Measurements from ENCODE around the gene SIX2.

DNA sequence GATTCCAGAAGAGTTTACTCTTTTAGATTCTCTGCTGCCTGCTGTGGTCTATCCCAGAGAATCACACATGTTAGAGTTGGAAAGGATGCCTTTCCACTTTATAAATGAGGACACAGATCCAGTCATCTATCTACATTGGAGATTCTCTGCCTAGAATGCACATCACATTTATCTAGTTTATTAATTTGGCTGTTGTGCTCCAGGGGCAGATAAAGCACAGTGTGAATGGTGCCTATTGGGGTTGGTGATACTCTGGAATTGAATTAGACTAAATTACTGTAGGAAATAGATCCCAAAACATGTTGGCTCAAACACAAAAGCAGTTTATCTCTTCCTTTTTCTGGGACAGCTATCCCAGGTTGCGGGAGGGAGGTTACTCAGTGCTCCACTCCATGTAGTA, 14.9 kb downstream of the SIX2 start:
- TF ChIP-seq BRCA1 (IDR thresholded peaks at IDR 0.05; ENCODE audit: low read depth, low read length): no peak
- TF ChIP-seq, protein P1, sequence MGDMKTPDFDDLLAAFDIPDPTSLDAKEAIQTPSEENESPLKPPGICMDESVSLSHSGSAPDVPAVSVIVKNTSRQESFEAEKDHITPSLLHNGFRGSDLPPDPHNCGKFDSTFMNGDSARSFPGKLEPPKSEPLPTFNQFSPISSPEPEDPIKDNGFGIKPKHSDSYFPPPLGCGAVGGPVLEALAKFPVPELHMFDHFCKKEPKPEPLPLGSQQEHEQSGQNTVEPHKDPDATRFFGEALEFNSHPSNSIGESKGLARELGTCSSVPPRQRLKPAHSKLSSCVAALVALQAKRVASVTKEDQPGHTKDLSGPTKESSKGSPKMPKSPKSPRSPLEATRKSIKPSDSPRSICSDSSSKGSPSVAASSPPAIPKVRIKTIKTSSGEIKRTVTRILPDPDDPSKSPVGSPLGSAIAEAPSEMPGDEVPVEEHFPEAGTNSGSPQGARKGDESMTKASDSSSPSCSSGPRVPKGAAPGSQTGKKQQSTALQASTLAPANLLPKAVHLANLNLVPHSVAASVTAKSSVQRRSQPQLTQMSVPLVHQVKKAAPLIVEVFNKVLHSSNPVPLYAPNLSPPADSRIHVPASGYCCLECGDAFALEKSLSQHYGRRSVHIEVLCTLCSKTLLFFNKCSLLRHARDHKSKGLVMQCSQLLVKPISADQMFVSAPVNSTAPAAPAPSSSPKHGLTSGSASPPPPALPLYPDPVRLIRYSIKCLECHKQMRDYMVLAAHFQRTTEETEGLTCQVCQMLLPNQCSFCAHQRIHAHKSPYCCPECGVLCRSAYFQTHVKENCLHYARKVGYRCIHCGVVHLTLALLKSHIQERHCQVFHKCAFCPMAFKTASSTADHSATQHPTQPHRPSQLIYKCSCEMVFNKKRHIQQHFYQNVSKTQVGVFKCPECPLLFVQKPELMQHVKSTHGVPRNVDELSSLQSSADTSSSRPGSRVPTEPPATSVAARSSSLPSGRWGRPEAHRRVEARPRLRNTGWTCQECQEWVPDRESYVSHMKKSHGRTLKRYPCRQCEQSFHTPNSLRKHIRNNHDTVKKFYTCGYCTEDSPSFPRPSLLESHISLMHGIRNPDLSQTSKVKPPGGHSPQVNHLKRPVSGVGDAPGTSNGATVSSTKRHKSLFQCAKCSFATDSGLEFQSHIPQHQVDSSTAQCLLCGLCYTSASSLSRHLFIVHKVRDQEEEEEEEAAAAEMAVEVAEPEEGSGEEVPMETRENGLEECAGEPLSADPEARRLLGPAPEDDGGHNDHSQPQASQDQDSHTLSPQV (IDR thresholded peaks at IDR 0.05): no peak
- TF ChIP-seq, protein P2, sequence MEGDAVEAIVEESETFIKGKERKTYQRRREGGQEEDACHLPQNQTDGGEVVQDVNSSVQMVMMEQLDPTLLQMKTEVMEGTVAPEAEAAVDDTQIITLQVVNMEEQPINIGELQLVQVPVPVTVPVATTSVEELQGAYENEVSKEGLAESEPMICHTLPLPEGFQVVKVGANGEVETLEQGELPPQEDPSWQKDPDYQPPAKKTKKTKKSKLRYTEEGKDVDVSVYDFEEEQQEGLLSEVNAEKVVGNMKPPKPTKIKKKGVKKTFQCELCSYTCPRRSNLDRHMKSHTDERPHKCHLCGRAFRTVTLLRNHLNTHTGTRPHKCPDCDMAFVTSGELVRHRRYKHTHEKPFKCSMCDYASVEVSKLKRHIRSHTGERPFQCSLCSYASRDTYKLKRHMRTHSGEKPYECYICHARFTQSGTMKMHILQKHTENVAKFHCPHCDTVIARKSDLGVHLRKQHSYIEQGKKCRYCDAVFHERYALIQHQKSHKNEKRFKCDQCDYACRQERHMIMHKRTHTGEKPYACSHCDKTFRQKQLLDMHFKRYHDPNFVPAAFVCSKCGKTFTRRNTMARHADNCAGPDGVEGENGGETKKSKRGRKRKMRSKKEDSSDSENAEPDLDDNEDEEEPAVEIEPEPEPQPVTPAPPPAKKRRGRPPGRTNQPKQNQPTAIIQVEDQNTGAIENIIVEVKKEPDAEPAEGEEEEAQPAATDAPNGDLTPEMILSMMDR (IDR thresholded peaks at IDR 0.05 in 2 of 3, conservative IDR thresholded peaks at IDR 0.05 in 1 of 3; ENCODE audit: control insufficient read depth in 2 of 3, extremely low read depth in 1 of 3, insufficient read depth in 1 of 3, low read depth in 3 of 3, low read length in 3 of 3): no peak
- no peak for TF ChIP-seq RAD21 (IDR thresholded peaks at IDR 0.05; ENCODE audit: insufficient read depth, low read depth, low read length)
- TF ChIP-seq ZNF384 (IDR thresholded peaks at IDR 0.05; ENCODE audit: borderline replicate concordance, low read depth, low read length): no peak
